ENCODE results near the gene THRB.

Gene THRB

DNA sequence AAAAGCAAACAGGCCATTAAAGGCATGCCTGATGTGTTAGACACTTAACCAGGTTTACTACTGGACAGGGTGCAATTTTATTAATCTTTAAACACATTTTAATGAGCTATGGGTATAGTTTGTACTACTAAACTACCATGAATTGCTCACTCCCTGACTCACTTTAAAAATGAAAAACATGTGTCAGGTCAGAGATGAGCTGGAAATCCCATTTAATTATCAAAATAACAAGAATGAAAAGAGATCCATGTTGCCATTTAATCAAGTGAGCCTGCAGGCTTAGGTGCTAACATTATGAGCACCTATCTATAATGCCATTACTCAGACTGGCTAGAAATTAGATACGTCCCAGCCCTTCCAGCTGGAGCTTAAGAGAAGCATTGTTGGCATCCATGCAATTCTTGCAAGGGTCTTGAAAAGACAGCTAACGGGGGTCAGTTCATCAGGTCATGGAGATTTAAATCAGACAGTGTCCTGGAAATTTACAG lies 224.4 kb downstream of the THRB start:
- DNase-seq (ENCODE audit: low read depth in 2 of 2): no peak

DNA sequence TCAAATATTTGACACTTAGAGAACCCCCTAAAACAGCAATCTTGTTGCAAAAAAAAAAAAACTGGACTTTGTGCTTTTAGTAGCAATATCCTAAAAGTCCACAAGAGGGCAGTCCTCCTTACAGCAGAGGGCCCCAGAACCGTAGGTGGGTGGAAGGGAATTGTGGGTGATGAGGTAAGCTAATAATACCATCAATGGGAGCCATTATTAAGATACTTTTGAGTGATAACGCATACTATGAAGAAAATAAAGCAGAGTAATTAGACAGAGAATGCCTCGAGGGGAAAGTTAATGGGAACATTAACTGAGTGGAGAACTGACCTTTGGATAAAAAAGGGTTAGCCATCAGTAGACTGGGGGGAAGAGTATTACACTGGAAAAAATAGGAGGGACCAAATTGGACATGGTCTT lies 229.9 kb downstream of the THRB start:
- DNase-seq (ENCODE audit: low read depth in 2 of 2): no peak

DNA sequence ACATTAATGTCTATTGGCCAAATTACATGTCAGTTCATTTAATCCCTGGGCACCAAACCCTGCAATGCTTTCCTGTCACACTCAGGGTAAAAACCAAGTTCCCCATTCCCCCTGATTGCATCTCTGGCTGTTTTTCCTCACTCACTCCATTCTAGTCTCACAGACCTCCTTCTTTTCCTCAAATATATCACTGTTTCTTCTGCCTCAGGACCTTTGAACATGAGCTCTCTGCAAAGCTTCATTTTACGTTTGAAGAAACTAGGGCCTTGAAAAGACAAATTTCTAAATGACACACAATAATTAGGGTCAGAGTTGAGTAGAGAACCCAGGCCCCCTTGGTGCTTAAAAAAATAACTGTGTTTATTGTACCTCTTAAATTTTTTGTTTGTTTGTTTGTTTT lies 230.6 kb downstream of the THRB start:
- no peak for DNase-seq (ENCODE audit: low read depth in 2 of 2)

GRCh38 chr3:24263069-24263668 lies 231.5 kb downstream of the THRB start:
- no peak for DNase-seq (ENCODE audit: low read depth in 2 of 2)

GRCh38 chr3:24261521-24261920 lies 233.1 kb downstream of the THRB start:
- DNase-seq (ENCODE audit: low read depth in 2 of 2): no peak

GRCh38 chr3:24259901-24260512 lies 234.6 kb downstream of the THRB start:
- DNase-seq (ENCODE audit: low read depth in 2 of 2): no peak

DNA sequence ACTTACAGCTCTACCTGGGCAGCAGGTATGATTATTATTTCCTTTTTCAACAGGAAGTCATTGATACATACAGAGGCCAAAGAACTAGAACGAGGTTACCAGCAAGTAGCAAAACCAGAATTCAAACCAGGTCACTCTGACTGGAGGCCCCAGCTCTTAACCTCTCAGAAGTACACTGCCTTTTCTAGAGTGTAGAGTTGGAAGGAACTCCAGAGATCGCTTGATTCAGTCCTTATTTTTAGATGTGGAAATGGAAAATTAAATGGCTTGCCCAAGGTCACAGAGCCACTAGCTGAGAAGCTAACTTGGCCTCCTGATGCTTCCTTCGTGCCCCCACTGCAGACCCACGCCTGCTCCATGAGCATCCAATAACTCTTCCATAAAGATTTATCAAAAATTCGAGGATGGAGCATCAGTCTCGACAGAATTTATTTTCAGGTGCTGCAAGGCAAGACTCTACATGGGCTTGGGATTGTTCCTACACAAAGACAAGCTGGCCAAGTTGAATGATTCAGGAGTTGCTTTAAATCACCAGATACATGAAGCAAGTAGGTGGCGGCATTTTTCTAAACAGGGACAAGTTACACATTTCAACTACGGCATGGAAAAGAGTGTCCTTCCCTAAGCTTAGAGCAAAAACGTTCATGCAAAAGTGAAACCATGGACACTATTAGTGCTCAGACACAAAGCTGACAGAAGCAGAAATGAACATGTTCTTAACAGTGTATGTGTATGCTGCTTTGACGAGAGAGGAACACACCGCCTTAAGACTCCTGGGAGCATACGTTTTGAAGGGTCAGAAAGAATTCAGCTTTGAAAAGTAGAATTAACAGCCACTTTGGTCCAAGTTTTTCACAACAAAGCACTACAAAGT lies 235.7 kb downstream of the THRB start:
- DNase-seq (ENCODE audit: low read depth in 2 of 2): no peak

- DNase-seq (ENCODE audit: low read depth in 2 of 2): no peak
Observed at GRCh38 chr3:24258260-24258659, 236.4 kb downstream of the THRB start.

DNA sequence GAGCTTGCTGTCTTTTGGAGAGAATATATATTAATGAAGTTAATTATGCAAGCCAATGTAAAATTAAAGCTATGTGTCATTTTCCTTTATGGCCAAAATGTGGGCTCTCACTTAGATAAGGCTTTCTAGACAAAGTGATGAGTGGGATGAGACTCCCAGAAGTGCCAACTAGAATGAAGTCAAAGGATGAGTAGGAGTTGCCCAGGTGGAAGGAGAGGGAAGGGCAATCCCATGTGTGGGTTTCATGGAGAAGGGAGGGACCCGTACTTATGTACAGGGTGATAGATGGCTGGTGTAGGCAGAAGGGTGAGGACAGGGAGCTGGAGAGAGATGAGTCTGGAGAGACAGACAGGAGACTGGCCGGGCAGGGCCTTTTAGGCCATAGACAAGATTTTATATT lies 239.2 kb downstream of the THRB start:
- no peak for DNase-seq (ENCODE audit: low read depth in 2 of 2)

GRCh38 chr3:24254649-24255048 lies 240.0 kb downstream of the THRB start:
- no peak for DNase-seq (ENCODE audit: low read depth in 2 of 2)

- no peak for DNase-seq (ENCODE audit: low read depth in 2 of 2)
Observed at GRCh38 chr3:24253336-24253735, 241.3 kb downstream of the THRB start.

GRCh38 chr3:24249523-24249922 lies 245.1 kb downstream of the THRB start:
- no peak for DNase-seq (ENCODE audit: low read depth in 2 of 2)

DNA sequence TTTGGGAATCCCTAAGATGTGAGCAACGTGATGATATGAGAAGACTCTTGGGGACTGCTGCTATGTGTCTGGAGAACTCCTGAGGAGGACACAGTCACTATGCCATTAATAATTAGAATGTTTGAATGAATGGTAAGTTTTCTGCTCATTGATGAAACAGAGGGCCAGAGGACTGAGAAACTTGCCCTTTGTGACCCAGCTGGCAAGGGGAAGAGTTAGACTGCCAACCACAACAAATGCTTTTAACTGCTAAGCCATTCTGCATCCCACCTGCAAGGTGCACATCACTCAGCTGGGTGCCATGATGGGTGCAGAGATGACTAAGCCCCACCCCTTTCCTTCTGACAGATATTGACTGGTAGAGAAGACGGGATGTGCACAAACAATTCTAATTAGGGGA lies 249.6 kb downstream of the THRB start:
- no peak for DNase-seq (ENCODE audit: low read depth in 2 of 2)

DNA sequence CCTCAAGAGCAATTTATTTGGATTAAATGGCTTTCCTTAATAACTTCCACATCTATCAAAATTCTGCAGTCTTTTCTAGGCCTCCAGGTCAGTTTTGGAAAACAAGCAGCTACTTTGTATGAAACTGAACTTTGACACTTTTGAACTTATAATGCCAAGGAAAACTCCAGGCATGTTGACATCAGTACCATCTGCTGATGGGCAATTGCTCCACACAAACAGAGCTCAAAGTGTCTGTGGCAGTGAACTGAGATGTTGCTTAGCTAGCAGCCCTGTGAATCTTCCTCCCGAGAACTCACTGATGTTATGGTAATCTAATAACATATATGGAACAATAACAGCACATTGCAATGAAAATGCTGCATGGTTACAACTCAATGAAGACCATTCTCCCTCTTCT lies 250.2 kb downstream of the THRB start:
- DNase-seq (ENCODE audit: low read depth in 2 of 2): no peak

DNA sequence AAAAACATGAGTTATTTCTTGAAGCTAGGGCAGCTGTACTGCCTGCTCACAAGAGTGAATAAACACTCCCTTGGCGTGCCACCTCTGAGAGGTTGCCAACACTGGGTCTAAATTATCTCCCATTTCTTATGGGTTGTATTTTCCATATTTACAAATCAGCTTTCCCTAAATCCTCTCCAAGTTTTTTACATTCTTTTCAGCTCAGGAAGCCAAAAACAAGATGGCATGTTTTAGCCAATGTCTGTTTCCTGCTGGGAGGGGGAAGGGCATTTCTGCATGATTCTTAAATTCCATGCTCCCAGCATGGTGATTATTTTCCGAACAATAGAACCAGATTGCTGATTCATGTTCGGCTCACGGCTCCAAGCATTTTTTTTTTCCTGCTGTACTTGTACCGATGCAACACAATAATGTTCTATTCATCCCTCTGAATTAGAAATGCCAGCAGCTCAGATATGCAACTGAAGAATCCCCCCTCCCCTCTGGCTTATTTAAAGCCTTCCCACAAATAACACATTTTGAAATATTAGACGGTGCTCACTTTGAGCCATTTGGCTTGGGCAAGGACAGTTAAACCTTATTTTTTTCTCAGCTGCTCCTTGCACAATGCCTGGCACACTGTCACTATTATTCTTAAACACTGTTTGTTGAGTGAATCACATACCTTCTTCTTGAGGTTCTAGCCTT lies 252.5 kb downstream of the THRB start:
- no peak for DNase-seq (ENCODE audit: low read depth in 2 of 2)

- no peak for DNase-seq (ENCODE audit: low read depth in 2 of 2)
Observed at GRCh38 chr3:24240306-24240705, 254.3 kb downstream of the THRB start.

DNA sequence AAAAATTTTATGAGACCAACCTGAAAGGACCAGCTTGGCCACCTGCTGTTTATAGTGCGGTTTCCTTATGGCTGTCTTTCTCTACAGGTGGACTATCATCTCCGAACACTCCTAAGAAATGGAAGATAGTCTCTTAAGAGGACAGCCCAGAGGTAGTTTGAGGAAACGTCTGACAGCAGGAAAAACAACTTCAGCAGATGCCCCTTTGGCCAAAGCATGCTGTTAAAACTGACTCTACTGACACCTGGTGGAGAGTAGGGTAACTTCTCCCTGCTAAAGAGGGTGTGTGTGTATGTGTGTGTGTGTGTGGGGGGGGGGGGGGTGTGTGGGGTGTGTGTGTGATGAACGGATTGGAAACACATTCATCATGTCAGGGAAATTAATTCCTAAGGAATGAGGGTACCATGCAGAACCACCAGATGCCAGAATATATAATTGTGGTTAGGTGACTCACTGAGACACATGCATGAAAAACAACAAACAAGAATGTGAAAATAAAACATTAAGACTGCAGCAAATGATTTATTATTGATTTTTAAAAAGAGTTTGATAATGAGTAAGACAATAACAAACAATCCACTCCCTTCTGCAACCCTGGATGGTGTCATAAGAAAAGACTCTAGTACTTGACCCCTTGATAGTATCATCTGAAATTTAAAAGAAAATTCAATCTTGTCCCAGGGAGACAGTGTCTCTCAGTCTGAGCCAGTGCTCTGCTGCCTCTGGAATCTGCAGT lies 256.5 kb downstream of the THRB start:
- DNase-seq (ENCODE audit: low read depth in 2 of 2): peak in 1 of 2 donors; percentile 4

DNA sequence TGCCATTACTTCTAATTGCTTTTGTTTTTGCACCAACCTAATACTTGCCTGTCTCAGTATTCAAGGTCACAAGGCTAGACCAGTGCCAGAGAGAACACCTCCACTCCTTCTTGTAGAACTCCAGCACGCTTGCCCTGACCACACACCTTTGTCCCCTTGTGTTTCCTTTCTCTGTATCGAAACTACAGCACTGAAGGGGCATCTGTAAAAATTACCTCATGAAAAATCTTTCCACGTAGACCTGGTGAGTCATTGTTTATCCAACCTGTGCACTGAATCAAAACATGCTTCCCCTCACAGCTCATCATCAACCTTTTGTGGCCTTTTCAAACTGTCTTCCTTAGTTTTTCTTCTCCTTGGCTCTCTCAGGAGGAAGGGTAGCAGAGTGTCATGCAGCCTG lies 259.5 kb downstream of the THRB start:
- DNase-seq (ENCODE audit: low read depth in 2 of 2): no peak

- no peak for DNase-seq (ENCODE audit: low read depth in 2 of 2)
Observed at GRCh38 chr3:24232784-24233183, 261.9 kb downstream of the THRB start.

- no peak for DNase-seq (ENCODE audit: low read depth in 2 of 2)
Observed at GRCh38 chr3:24229468-24230221, 265.0 kb downstream of the THRB start.

DNA sequence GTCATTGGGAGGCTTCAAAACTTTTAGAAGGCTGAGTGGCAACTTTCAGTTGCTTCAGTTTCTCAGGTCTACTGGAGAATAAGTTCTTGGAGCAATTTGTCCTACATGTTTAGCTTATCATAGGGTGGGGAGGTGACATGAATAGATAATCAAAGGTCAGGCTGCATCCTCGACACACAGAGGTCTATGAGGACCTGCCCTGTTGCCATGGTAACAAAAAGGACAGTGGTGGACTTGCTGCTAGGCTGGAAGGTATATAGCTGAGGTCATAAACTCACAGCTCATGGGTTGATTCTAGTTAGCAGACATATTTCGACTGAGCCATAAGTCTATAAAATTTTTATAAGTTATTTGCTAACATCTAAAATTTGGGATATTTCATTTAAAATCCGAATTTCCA lies 267.0 kb downstream of the THRB start:
- DNase-seq (ENCODE audit: low read depth in 2 of 2): no peak

Measured in activated CD4-positive, alpha-beta T cell treated with anti-CD3 and anti-CD28 coated beads for 24 hours (primary cell).